M059J (cell line): ENCODE data around the gene WDR18. TPM values are rescaled to one million over a fixed set of nuclear protein-coding genes. Genes with fewer than 3 reads are reported as not detected.

Source experiments
- DNase-seq: peaks from one replicate; pipeline ENCODE4 v3.0.0-alpha.2; 2012; ENCODE audit warnings: low read depth
- total RNA-seq: library from RNA; depleted of rRNA; stranded (reverse); fragments of >200 nt; shearing (Covaris generic); gene quantifications from 2 replicates; pipeline ENCODE4 v1.2.3, GENCODE V29; 2014

Gene WDR18
- total RNA-seq, 1 experiment from 2014 or later = 70.4 TPM

- no peak for DNase-seq
Measured at GRCh38 chr19:1007399-1008251, 23.5 kb downstream of the WDR18 start.

GRCh38 chr19:1008268-1009040 lies 24.3 kb downstream of the WDR18 start:
- DNase-seq = no peak

GRCh38 chr19:1009041-1009980 lies 25.2 kb downstream of the WDR18 start:
- no peak for DNase-seq

GRCh38 chr19:1009981-1010538 lies 25.9 kb downstream of the WDR18 start:
- no peak for DNase-seq

- no peak for DNase-seq
Measured at GRCh38 chr19:1010586-1011510, 26.7 kb downstream of the WDR18 start.

- no peak for DNase-seq
Measured at GRCh38 chr19:1011831-1012333, 27.7 kb downstream of the WDR18 start.

- no peak for DNase-seq
Measured at GRCh38 chr19:1012334-1012733, 28.2 kb downstream of the WDR18 start.

- no peak for DNase-seq
Measured at GRCh38 chr19:1013218-1013617, 29.1 kb downstream of the WDR18 start.

- no peak for DNase-seq
Measured at GRCh38 chr19:1014161-1015060, 30.3 kb downstream of the WDR18 start.

- no peak for DNase-seq
Measured at GRCh38 chr19:1015061-1015781, 31.1 kb downstream of the WDR18 start.

- DNase-seq = no peak
Measured at GRCh38 chr19:1015782-1016646, 31.9 kb downstream of the WDR18 start.

- DNase-seq = no peak
Measured at GRCh38 chr19:1016647-1017114, 32.5 kb downstream of the WDR18 start.

GRCh38 chr19:1017115-1017905 lies 33.2 kb downstream of the WDR18 start:
- DNase-seq = no peak

- DNase-seq = no peak
Measured at GRCh38 chr19:1017906-1018305, 33.8 kb downstream of the WDR18 start.

- no peak for DNase-seq
Measured at GRCh38 chr19:1018393-1018792, 34.2 kb downstream of the WDR18 start.

- DNase-seq = no peak
Measured at GRCh38 chr19:1018932-1019615, 34.9 kb downstream of the WDR18 start.
